Mesendoderm (in vitro differentiated cells): ENCODE measurements around the gene THADA.

Experiments used
- DNase-seq: peaks from one replicate; pipeline ENCODE4 v3.0.0; 2013
- H2AK5ac ChIP-seq: 2 replicates; pipeline ENCODE4 v1.6.1; 2013; ENCODE audit warnings: low read length, inconsistent platforms
- H2BK120ac ChIP-seq: 2 replicates; pipeline ENCODE4 v1.6.1; 2013; ENCODE audit warnings: low read depth, mild to moderate bottlenecking, low read length, moderate library complexity, mixed read lengths
- H2BK15ac ChIP-seq: replicated peaks from 2 replicates; pipeline ENCODE4 v1.6.1; 2013; ENCODE audit warnings: low read depth, mild to moderate bottlenecking, moderate library complexity
- H2BK5ac ChIP-seq: 2 replicates; pipeline ENCODE4 v1.6.1; 2013; ENCODE audit warnings: low read length, inconsistent platforms
- H3K18ac ChIP-seq: 2 replicates; pipeline ENCODE4 v1.6.1; 2013; ENCODE audit warnings: mild to moderate bottlenecking, low read length, mixed read lengths
- H3K23ac ChIP-seq: one replicate; pipeline ENCODE4 v1.6.1; 2013; ENCODE audit warnings: low read length
- H3K27ac ChIP-seq: 2 replicates; pipeline ENCODE4 v1.5.1; 2013; ENCODE audit warnings: low read depth, mild to moderate bottlenecking, inconsistent platforms, low read length, moderate library complexity
- H3K27me3 ChIP-seq: 2 replicates; pipeline ENCODE4 v1.6.1; 2013; ENCODE audit warnings: low read length, control low read depth, mild to moderate bottlenecking, inconsistent platforms; ENCODE audit not compliant: insufficient read depth, poor library complexity
- H3K36me3 ChIP-seq: 2 replicates; pipeline ENCODE4 v1.6.1; 2013; ENCODE audit warnings: low read length, inconsistent platforms; ENCODE audit not compliant: control insufficient read depth, insufficient read depth
- H3K4ac ChIP-seq: one replicate; pipeline ENCODE4 v1.6.1; 2013; ENCODE audit warnings: low read depth, mild to moderate bottlenecking, low read length, moderate library complexity
- H3K4me1 ChIP-seq: 2 replicates; pipeline ENCODE4 v1.6.1; 2013; ENCODE audit warnings: low read depth, low read length, inconsistent platforms; ENCODE audit not compliant: control insufficient read depth
- H3K4me2 ChIP-seq: 2 replicates; pipeline ENCODE4 v1.6.1; 2013; ENCODE audit warnings: low read length
- H3K4me3 ChIP-seq: 2 replicates; pipeline ENCODE4 v1.5.1; 2013; ENCODE audit warnings: mild to moderate bottlenecking, low read length
- H3K56ac ChIP-seq: one replicate; pipeline ENCODE4 v1.6.1; 2013; ENCODE audit warnings: low read length
- H3K79me1 ChIP-seq: 2 replicates; pipeline ENCODE4 v1.6.1; 2013; ENCODE audit warnings: low read length, inconsistent platforms
- H3K79me2 ChIP-seq: 2 replicates; pipeline ENCODE4 v1.6.1; 2013; ENCODE audit warnings: mild to moderate bottlenecking, low read length; ENCODE audit not compliant: control insufficient read depth, insufficient read depth
- H3K9ac ChIP-seq: 2 replicates; pipeline ENCODE4 v1.6.1; 2013; ENCODE audit warnings: low read length, inconsistent platforms
- H4K5ac ChIP-seq: one replicate; pipeline ENCODE4 v1.6.1; 2013; ENCODE audit warnings: low read length
- H4K8ac ChIP-seq: one replicate; pipeline ENCODE4 v1.6.1; 2013; ENCODE audit warnings: low read depth, mild to moderate bottlenecking, control low read depth, low read length, moderate library complexity
- WGBS: extraction: QIAGEN DNeasy Blood & Tissue Kit; methylation state at CpG from one replicate; pipeline ENCODE4 v1.1.7; 2013; ENCODE audit warnings: low lambda C conversion rate, missing lambda C conversion rate; ENCODE audit not compliant: insufficient coverage; ENCODE audit errors: extremely low coverage; 5-methylcytosine and 5-hydroxymethylcytosine counted together

Gene THADA

GRCh38 chr2:43241558-43241957 is 354.3 kb downstream of the THADA start:
- Histone ChIP-seq H3K27ac (no peak overlapping the region), H3K79me1 (no peaks in the 10 kb centered on the region), H3K4me3 (no peak overlapping the region), H3K23ac (no peak overlapping the region), H4K5ac (no peak overlapping the region), H3K4ac (no peak overlapping the region), H3K36me3 (no peaks in the 10 kb centered on the region), H3K4me1 (no peaks in the 10 kb centered on the region), H3K9ac (no peak overlapping the region), H4K8ac (no peak overlapping the region), H2BK15ac (no peak overlapping the region), H3K56ac (no peak overlapping the region), H3K79me2 (no peaks in the 10 kb centered on the region), H2BK120ac (no peak overlapping the region), H3K4me2 (no peak overlapping the region), H2BK5ac (no peak overlapping the region), H2AK5ac (no peak overlapping the region), H3K18ac (no peak overlapping the region), H3K27me3 (no peaks in the 10 kb centered on the region)
- DNase-seq: no peak
- WGBS: no CpG with 5 or more reads among the region's 10 CpGs

- H2BK120ac ChIP-seq: no peak overlapping the region
- H3K79me2 ChIP-seq: no peaks in the 10 kb centered on the region
- no peak overlapping the region for H4K8ac ChIP-seq
- H2AK5ac ChIP-seq: no peak overlapping the region
- DNase-seq: no peak
- no peaks in the 10 kb centered on the region for H3K79me1 ChIP-seq
- no peak overlapping the region for H3K27ac ChIP-seq
- no peak overlapping the region for H2BK5ac ChIP-seq
- WGBS: no CpG with 5 or more reads among the region's 5 CpGs
- H4K5ac ChIP-seq: no peak overlapping the region
- H3K36me3 ChIP-seq: no peaks in the 10 kb centered on the region
- H3K56ac ChIP-seq: no peak overlapping the region
- no peaks in the 10 kb centered on the region for H3K4me1 ChIP-seq
- H3K18ac ChIP-seq: no peak overlapping the region
- H3K9ac ChIP-seq: no peak overlapping the region
- no peaks in the 10 kb centered on the region for H3K27me3 ChIP-seq
- H3K4me3 ChIP-seq: no peak overlapping the region
- no peak overlapping the region for H3K4ac ChIP-seq
- no peak overlapping the region for H3K4me2 ChIP-seq
- no peak overlapping the region for H3K23ac ChIP-seq
- H2BK15ac ChIP-seq: no peak overlapping the region
These were observed 355.1 kb downstream of the THADA start for GRCh38 chr2:43240766-43241150.

GRCh38 chr2:43239981-43240765 is 355.7 kb downstream of the THADA start:
- no peaks in the 10 kb centered on the region for H3K36me3 ChIP-seq
- H3K4me2 ChIP-seq: no peak overlapping the region
- no peak overlapping the region for H4K5ac ChIP-seq
- H2AK5ac ChIP-seq: no peak overlapping the region
- H2BK5ac ChIP-seq: no peak overlapping the region
- H4K8ac ChIP-seq: no peak overlapping the region
- peak; percentile 57 for DNase-seq
- WGBS: no CpG with 5 or more reads among the region's 13 CpGs
- peak overlapping the region; percentile 19 for H3K56ac ChIP-seq
- no peak overlapping the region for H3K4ac ChIP-seq
- no peak overlapping the region for H3K27ac ChIP-seq
- no peaks in the 10 kb centered on the region for H3K27me3 ChIP-seq
- H2BK120ac ChIP-seq: no peak overlapping the region
- no peaks in the 10 kb centered on the region for H3K79me1 ChIP-seq
- no peak overlapping the region for H3K18ac ChIP-seq
- no peak overlapping the region for H2BK15ac ChIP-seq
- H3K4me3 ChIP-seq: no peak overlapping the region
- no peaks in the 10 kb centered on the region for H3K4me1 ChIP-seq
- H3K79me2 ChIP-seq: no peaks in the 10 kb centered on the region
- H3K23ac ChIP-seq: no peak overlapping the region
- no peak overlapping the region for H3K9ac ChIP-seq

GRCh38 chr2:43238813-43239212 is 357.0 kb downstream of the THADA start:
- H2BK120ac ChIP-seq: no peak overlapping the region
- no peak overlapping the region for H3K18ac ChIP-seq
- no peak overlapping the region for H3K4ac ChIP-seq
- no peaks in the 10 kb centered on the region for H3K4me1 ChIP-seq
- H3K27me3 ChIP-seq: no peaks in the 10 kb centered on the region
- H3K4me3 ChIP-seq: no peak overlapping the region
- H4K5ac ChIP-seq: no peak overlapping the region
- H2AK5ac ChIP-seq: no peak overlapping the region
- no peak overlapping the region for H3K9ac ChIP-seq
- H2BK15ac ChIP-seq: no peak overlapping the region
- WGBS: no CpG with 5 or more reads among the region's 3 CpGs
- no peak overlapping the region for H4K8ac ChIP-seq
- no peak overlapping the region for H3K4me2 ChIP-seq
- no peak overlapping the region for H2BK5ac ChIP-seq
- H3K56ac ChIP-seq: no peak overlapping the region
- H3K36me3 ChIP-seq: no peaks in the 10 kb centered on the region
- no peak overlapping the region for H3K27ac ChIP-seq
- H3K79me2 ChIP-seq: no peaks in the 10 kb centered on the region
- H3K23ac ChIP-seq: no peak overlapping the region
- H3K79me1 ChIP-seq: no peaks in the 10 kb centered on the region
- no peak for DNase-seq

- Histone ChIP-seq H2AK5ac (no peak overlapping the region), H3K9ac (no peak overlapping the region), H3K36me3 (no peaks in the 10 kb centered on the region), H2BK5ac (no peak overlapping the region), H3K56ac (no peak overlapping the region), H3K23ac (no peak overlapping the region), H3K4me2 (no peak overlapping the region), H3K27me3 (no peaks in the 10 kb centered on the region), H2BK120ac (no peak overlapping the region), H3K4me1 (no peaks in the 10 kb centered on the region), H2BK15ac (no peak overlapping the region), H3K18ac (no peak overlapping the region), H3K79me2 (no peaks in the 10 kb centered on the region), H4K5ac (no peak overlapping the region), H3K27ac (no peak overlapping the region), H4K8ac (no peak overlapping the region), H3K4ac (no peak overlapping the region), H3K4me3 (no peak overlapping the region), H3K79me1 (no peaks in the 10 kb centered on the region)
- DNase-seq: no peak
These were observed 357.7 kb downstream of the THADA start for GRCh38 chr2:43238176-43238575.
